Epithelial cell of esophagus (primary cell): ENCODE results near the gene SLC37A3.

Source experiments
- DNase-seq: peaks from one replicate; pipeline ENCODE4 v3.0.0; 2010; ENCODE audit warnings: low read depth
- H3K4me3 ChIP-seq: 2 replicates; pipeline ENCODE4 v1.5.1; 2011; ENCODE audit warnings: mild to moderate bottlenecking, low read length, control low read depth
- TF ChIP-seq, protein P1 (sequence below): IDR thresholded peaks from 2 replicates; pipeline ENCODE4 v1.5.1; 2011; ENCODE audit warnings: low read depth, mild to moderate bottlenecking, low read length, control low read depth, inconsistent platforms; ENCODE audit not compliant: insufficient read depth; ENCODE audit errors: missing control alignments

The SLC37A3 gene, protein sequence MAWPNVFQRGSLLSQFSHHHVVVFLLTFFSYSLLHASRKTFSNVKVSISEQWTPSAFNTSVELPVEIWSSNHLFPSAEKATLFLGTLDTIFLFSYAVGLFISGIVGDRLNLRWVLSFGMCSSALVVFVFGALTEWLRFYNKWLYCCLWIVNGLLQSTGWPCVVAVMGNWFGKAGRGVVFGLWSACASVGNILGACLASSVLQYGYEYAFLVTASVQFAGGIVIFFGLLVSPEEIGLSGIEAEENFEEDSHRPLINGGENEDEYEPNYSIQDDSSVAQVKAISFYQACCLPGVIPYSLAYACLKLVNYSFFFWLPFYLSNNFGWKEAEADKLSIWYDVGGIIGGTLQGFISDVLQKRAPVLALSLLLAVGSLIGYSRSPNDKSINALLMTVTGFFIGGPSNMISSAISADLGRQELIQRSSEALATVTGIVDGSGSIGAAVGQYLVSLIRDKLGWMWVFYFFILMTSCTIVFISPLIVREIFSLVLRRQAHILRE

DNA sequence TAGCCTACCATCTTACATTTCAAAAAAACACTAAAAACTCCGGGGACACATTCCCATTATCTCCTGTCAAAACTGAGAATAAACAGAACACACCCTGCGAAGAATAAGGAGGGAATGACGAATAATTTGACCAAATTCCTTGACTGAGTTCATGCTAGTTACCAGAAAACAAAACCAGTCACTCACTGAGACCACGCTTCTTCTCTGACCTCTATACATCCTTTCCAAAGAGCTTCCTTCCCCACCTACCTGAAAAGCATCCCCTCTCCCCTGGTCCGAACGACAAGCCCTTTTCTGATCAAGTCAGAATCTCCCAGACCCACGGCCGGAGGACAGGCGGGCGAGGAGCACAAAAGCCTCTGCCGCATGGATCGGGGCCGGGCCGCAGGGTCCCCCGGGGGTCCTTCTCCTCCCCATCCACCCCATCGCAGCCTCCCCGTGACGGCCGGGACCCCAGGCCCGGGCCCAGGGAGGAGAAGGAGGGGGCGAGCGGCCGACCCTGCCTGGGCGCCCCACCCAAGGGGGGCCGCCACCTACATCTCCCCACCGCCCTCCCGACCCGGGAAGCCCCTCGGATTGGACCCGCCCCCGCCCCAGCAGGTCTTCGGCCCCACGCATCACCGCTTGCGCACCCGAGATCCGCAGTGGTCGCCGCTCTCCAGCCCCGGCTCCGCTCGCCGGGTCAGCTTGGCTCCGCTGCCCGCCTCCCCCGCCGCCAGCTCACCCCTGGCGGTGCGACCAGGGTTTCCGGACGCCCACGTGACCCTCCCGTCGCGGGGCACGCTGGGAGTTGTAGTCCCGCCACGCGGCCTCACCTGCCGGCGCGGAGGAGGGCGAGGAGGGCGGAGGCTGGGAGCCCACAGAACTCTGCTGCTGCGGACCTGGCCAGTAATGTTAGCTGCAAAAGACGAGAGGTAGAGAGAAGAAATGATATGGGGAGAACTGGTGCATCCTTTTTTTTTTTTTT lies at the start of gene SLC37A3:
SLC37A3 (minus strand) TSS at position 747 of the 967 bp plus-strand sequence. CDS start 16,004 bp downstream, outside the sequence.
- H3K4me3 ChIP-seq, result peak within 1 kb of the TSS; percentile 82
- peak; percentile 87 for DNase-seq
- TF ChIP-seq, protein P1, sequence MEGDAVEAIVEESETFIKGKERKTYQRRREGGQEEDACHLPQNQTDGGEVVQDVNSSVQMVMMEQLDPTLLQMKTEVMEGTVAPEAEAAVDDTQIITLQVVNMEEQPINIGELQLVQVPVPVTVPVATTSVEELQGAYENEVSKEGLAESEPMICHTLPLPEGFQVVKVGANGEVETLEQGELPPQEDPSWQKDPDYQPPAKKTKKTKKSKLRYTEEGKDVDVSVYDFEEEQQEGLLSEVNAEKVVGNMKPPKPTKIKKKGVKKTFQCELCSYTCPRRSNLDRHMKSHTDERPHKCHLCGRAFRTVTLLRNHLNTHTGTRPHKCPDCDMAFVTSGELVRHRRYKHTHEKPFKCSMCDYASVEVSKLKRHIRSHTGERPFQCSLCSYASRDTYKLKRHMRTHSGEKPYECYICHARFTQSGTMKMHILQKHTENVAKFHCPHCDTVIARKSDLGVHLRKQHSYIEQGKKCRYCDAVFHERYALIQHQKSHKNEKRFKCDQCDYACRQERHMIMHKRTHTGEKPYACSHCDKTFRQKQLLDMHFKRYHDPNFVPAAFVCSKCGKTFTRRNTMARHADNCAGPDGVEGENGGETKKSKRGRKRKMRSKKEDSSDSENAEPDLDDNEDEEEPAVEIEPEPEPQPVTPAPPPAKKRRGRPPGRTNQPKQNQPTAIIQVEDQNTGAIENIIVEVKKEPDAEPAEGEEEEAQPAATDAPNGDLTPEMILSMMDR, result no peak

DNA sequence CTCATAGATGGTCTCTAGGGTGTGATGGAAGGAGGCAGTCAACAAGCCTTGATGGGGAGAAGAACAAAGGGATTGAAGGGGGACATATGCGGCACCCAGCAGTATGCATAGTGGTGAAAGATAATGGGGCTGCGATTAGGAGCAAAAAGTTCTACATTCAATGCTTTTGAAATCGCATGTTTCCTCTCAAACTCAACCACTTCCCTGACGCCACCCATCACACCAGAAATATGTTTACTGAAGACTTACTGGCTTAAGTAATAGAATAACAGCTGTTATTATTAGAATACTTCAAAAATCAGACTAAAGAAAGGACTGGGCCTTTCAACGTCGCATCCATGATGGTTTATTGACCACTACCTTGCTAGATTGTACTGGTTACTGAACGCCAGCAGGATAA lies 49.5 kb upstream of the SLC37A3 start:
- no peak overlapping the region for H3K4me3 ChIP-seq
- no peak for DNase-seq
- TF ChIP-seq, protein P1, result no peak

DNA sequence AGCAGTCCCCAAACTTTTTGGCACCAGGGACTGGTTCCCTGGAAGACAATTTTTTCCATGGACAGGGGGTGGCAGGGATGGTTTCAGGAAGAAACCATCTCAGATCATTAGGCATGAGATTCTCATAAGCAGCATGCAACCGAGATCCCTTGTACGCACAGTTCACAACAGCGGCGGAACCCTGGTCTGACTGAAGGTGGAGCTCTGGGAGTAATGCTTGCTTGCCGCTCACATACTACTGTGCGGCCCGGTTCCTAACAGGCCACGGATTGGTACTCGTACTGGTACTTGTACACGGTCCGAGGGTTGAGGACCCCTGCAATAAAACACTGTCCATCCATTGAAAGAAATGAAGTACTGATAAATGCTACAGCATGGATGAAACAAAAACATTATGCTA lies 48.1 kb upstream of the SLC37A3 start:
- no peak for DNase-seq
- TF ChIP-seq, protein P1, result no peak
- H3K4me3 ChIP-seq, result no peak overlapping the region

DNA sequence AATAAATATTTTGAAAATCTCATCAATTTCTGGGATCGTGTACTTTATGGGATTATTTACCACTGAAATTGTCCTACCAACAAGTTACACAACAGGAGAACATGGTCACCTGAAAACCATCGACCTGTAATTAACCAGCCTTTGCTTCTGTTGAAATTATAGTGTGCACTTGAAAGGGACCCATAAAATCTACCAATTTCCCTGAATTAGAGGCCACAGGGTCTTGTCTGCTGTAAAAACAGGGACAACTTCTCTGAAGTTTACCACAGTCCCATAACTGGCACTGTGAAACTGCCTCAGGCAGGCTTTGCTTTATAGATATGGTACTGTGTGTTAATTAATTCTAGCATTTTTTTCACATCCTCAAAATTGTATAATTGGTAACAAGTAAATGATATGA lies 43.2 kb upstream of the SLC37A3 start:
- no peak overlapping the region for H3K4me3 ChIP-seq
- TF ChIP-seq, protein P1, result no peak
- no peak for DNase-seq

DNA sequence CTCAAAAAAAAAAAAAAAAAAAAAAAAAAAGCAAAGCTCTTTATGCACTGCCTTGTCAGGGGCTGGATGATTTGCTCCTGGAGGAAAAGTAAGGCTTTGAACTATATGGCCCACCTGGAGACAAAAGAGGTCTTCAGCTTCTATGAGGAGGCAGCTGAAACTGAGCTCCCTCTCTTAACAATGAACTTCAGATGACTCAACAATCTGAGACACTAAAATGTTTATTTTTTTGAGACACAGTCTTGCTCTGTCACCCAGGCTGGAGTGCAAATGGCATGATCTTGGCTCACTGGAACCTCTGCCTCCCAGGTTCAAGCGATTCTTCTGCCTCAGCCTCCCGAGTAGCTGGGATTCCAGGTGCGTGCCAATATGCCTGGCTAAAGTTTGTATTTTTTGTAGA lies 42.3 kb upstream of the SLC37A3 start:
- TF ChIP-seq, protein P1, result no peak
- DNase-seq, result no peak
- H3K4me3 ChIP-seq, result no peak overlapping the region

DNA sequence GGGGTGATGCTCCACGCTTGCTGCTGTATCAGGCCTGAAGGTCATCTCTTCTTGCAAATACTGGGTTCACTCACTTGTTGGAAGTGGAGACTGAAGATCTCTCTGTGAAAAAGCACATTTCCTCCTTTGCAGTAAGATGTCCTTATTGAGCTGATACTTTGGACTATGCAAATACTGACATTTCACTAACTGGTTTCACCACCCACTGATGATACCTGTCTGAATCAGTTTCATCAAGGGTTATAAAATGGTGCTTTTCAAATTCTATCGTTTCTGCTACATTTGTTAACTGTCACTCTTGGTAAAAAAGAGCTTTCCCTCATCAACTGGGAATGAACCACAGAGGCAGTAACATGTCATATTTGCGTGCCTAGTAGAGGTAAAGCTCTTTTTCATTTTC lies 41.0 kb upstream of the SLC37A3 start:
- no peak for DNase-seq
- H3K4me3 ChIP-seq, result no peak overlapping the region
- TF ChIP-seq, protein P1, result no peak
